K562 (cell line): ENCODE measurements around the gene PDGFD.

Experiments used
- BDP1 ChIP-seq: IDR thresholded peaks from 3 replicates; pipeline ENCODE4 v1.6.1; 2011; ENCODE audit not compliant: insufficient read length, insufficient read depth
- BRF1 ChIP-seq: IDR thresholded peaks from 3 replicates; pipeline ENCODE4 v1.6.1; 2011; ENCODE audit warnings: borderline replicate concordance, mild to moderate bottlenecking; ENCODE audit not compliant: insufficient read length; ENCODE audit errors: extremely low read depth
- DMBX1 ChIP-seq: fragments of 250-450 bp; sonication (Bioruptor Pico); IDR thresholded peaks from 2 replicates; pipeline ENCODE4 v1.8.0; 2022; ENCODE audit warnings: inconsistent platforms, mild to moderate bottlenecking, moderate library complexity, borderline replicate concordance
- E2F1 ChIP-seq: sonication (generic); formaldehyde crosslinking; IDR thresholded peaks from 2 replicates; pipeline ENCODE4 v1.8.1; 2023; ENCODE audit warnings: mild to moderate bottlenecking, missing genetic modification reagents, moderate library complexity
- EZH2 ChIP-seq: IDR thresholded peaks from 2 replicates; pipeline ENCODE4 v1.6.1; 2012; ENCODE audit warnings: low read depth, mild to moderate bottlenecking, inconsistent platforms, low read length, borderline replicate concordance
- SRF ChIP-seq, 2 experiments: fragments of 250-450, 450-650 bp in 1 of 2; sonication (Bioruptor Pico) in 1 of 2; sonication (generic) in 1 of 2; formaldehyde crosslinking; IDR thresholded peaks; 2 replicates each; pipeline versions ENCODE4 v1.5.0 to v1.5.1; 2020 to 2022; ENCODE audit warnings: mild to moderate bottlenecking in 1 of 2, missing genetic modification reagents in 1 of 2
- TEAD4 ChIP-seq, 2 experiments: sonication (generic) in 1 of 2; formaldehyde crosslinking in 1 of 2; IDR thresholded peaks; 2 replicates each; pipeline versions ENCODE4 v1.6.1 to v1.8.0; 2012 to 2022; ENCODE audit warnings: borderline replicate concordance in 1 of 2, inconsistent platforms in 1 of 2, low read length in 1 of 2, mild to moderate bottlenecking in 1 of 2, missing genetic modification reagents in 1 of 2
- ZBTB8A ChIP-seq: fragments of 450-650 bp; IDR thresholded peaks from 2 replicates; pipeline ENCODE4 v1.6.1; 2018; ENCODE audit warnings: mild to moderate bottlenecking, moderate library complexity; ENCODE audit not compliant: partially characterized antibody
- ZSCAN29 ChIP-seq: fragments of 450-650 bp; IDR thresholded peaks from 2 replicates; pipeline ENCODE4 v1.6.1; 2017

- TF ChIP-seq E2F1 (CRISPR knock-in tag) (no peak), TEAD4 (IDR thresholded peaks at IDR 0.05; ENCODE audit: low read length) (no peak), TEAD4 (CRISPR knock-in tag; IDR thresholded peaks at IDR 0.05; ENCODE audit: borderline replicate concordance) (no peak), BRF1 (no peak), DMBX1 (CRISPR knock-in tag) (no peak), SRF (CRISPR knock-in tag; IDR thresholded peaks at IDR 0.05) (no peak), ZSCAN29 (no peak), EZH2 (no peak), ZBTB8A (no peak), BDP1 (no peak)
Measured at GRCh38 chr11:104000798-104001197, 163.1 kb downstream of the PDGFD start.
